HPDE6-E6E7 (cell line): ENCODE data around the gene RTP3.
"Not testable (repeated sequence)": the region's sequence is repeated elsewhere in the genome, so short reads cannot be mapped to it uniquely, and the experiment has no call there.

Experiments
- DNase-seq: peaks from one replicate; pipeline ENCODE4 v3.0.0; 2011; ENCODE audit warnings: missing footprints; ENCODE audit errors: extremely low spot score

RTP3 gene

GRCh38 chr3:46546896-46547440 lies 49.2 kb downstream of the RTP3 start:
- DNase-seq = no peak

DNA sequence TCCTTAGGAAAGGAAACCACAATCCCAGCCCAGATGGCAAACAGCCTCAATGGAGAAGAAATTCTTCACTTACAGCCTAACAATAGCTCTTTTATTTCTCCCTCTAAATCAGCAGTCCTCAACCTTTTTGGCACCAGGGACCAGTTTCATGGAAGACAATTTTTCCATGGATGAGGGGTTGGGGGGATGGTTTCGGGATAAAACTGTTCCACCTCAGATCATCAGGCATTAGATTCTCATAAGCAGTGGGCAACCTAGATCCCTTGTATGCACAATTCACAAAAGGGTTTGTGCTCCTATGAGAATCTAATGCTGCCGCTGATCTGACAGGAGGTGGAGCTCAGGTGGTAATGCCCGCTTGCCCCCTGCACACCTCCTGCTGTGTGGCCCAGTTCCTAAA lies 50.8 kb downstream of the RTP3 start:
- not testable (repeated sequence) for DNase-seq

DNA sequence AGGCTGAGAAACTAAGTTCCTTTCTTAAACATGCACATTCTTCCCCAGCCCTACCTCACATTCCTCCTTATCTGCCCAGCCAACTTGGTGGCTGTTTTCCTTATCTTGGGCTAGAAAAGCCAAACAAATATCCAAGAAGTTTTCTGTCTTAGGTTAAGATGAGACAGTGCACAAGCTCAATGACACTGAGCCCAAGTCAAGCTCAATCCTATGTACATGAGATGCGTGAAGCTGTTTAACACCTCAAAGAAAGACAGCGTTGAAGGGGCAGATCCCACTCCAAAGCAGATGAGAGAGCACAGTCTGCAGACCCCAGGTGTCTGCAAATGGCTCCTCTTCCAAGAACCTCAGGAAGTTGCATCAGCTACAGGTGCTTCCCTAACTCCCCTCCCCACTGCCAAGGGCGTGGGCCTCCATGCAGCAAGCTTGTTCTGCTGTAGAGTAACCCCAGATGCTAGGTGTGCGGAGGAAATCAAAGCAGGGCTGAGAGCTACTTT lies 51.7 kb downstream of the RTP3 start:
- no peak for DNase-seq

DNA sequence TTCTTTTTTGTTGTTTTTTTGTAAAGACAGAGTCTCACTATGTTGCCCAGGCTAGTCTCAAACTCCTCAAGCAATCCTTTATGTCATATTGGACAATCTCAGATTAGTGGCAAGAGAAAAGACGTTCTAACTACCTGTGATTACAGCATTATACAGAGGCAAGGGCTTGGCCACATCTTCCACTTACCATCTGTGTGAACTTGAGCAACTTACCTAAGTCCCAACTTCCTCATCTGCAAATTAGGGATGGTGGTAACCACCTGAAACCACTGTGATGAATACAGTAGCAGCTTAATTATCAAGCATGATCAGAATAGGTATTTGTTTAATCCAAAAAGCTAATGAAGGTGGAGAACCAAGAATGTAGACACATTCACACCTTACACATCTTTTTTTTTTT lies 52.2 kb downstream of the RTP3 start:
- DNase-seq = no peak
